Fibroblast of villous mesenchyme (primary cell): ENCODE results near the gene TINAG. TPM values are rescaled to one million over a fixed set of nuclear protein-coding genes. Genes with fewer than 3 reads are reported as not detected.

Source experiments
- DNase-seq: peaks from one replicate; pipeline ENCODE4 v3.0.0-alpha.2; 2010; ENCODE audit warnings: low read depth
- H3K4me3 ChIP-seq: 2 replicates; pipeline ENCODE4 v1.5.1; 2011; ENCODE audit warnings: low read depth, mild to moderate bottlenecking, low read length
- CTCF ChIP-seq: IDR thresholded peaks from 2 replicates; pipeline ENCODE4 v1.5.1; 2012; ENCODE audit warnings: low read depth, mild to moderate bottlenecking, low read length; ENCODE audit not compliant: insufficient read depth
- total RNA-seq: library from RNA; depleted of rRNA; stranded (reverse); fragments of >200 nt; gene quantifications from 2 replicates; pipeline ENCODE4 v1.2.3, GENCODE V29; 2012

TINAG gene
- total RNA-seq, 1 donor = not detected

GRCh38 chr6:54267798-54268197, 40.4 kb upstream of the TINAG start:
- peak; percentile 70 for TF ChIP-seq CTCF
- no peak overlapping the region for H3K4me3 ChIP-seq
- peak; percentile 57 for DNase-seq

GRCh38 chr6:54273214-54273820, 34.9 kb upstream of the TINAG start:
- TF ChIP-seq CTCF = no peak
- H3K4me3 ChIP-seq = no peak overlapping the region
- no peak for DNase-seq

- no peak for TF ChIP-seq CTCF
- H3K4me3 ChIP-seq = no peak overlapping the region
- no peak for DNase-seq
Observed at GRCh38 chr6:54274383-54274782, 33.9 kb upstream of the TINAG start.

GRCh38 chr6:54282186-54282585, 26.1 kb upstream of the TINAG start:
- H3K4me3 ChIP-seq = no peak overlapping the region
- no peak for TF ChIP-seq CTCF
- peak; percentile 48 for DNase-seq

- TF ChIP-seq CTCF = no peak
- peak; percentile 18 for DNase-seq
- H3K4me3 ChIP-seq = no peak overlapping the region
Observed at GRCh38 chr6:54284161-54284860, 23.9 kb upstream of the TINAG start.

- peak; percentile 15 for DNase-seq
- no peak overlapping the region for H3K4me3 ChIP-seq
- TF ChIP-seq CTCF = no peak
Observed at GRCh38 chr6:54285595-54285994, 22.6 kb upstream of the TINAG start.
